Astrocyte of the spinal cord (primary cell): ENCODE measurements around the gene CYB561D2.

Source experiments
- DNase-seq: peaks from one replicate; pipeline ENCODE4 v3.0.0; 2011; ENCODE audit warnings: low read depth, low spot score
- H3K4me3 ChIP-seq: 2 replicates; pipeline ENCODE4 v1.5.1; 2011; ENCODE audit warnings: low read depth, mild to moderate bottlenecking, low read length, moderate library complexity
- in situ Hi-C: cut with HindIII; loops from 2 replicates; pipeline ENCODE4 v1.10.0; 2017; ENCODE audit warnings: low sequenced_read_pairs
- TF ChIP-seq, protein P1 (sequence below): IDR thresholded peaks from 2 replicates; pipeline ENCODE4 v1.5.1; 2012; ENCODE audit warnings: low read depth, mild to moderate bottlenecking, low read length, inconsistent platforms

Gene CYB561D2

DNA sequence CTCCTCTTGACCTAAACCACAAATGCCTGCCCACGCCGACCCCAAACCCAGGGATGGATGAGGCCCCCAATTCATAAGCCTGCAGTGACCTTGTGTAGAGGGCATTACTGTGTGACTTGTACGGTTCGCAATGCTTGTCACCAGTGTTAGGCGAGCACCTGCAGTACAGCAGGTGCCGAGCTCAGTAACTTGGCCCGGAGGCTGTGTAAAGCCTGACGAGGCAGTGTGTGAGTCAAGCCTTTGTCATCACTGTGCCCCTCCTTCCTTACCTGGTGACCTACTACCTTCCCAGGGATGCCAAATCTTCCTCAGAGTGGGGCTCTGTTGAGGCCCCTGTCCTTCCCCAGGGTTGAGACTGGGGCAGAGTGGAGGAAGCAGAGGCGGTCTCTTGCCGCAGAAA is 45.8 kb downstream of the CYB561D2 start:
- DNase-seq = no peak
- in situ Hi-C loops = no loop called here

DNA sequence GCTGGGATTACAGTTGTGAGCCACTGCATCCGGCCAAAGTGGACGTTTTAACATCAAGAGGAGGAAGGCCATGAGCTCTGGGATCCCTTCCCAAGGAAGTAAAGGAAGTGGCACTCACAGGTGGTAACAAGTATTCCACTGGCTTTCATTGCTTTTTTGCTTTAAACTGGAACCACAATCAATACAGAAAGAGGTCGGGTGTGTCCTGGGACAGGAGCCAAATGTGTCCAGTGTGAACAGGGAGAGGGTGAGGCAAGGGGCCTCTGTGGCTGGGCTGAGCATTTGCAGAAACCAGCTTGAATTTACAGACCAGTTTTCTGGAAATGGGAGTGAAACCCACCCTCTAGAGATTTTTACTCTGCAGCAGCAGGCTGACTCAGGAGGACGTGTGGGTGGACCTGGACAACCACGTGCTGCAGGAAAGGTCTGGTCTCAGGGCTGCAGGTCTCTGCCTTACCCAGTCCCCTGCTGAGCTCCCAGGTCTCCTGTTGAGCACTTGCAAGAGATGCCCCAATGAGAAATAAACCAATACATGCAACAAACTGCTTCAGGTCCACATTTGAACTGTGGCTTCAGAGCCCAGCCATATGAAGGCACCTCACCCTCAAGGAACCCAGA is 51.4 kb downstream of the CYB561D2 start:
- TF ChIP-seq, protein P1, sequence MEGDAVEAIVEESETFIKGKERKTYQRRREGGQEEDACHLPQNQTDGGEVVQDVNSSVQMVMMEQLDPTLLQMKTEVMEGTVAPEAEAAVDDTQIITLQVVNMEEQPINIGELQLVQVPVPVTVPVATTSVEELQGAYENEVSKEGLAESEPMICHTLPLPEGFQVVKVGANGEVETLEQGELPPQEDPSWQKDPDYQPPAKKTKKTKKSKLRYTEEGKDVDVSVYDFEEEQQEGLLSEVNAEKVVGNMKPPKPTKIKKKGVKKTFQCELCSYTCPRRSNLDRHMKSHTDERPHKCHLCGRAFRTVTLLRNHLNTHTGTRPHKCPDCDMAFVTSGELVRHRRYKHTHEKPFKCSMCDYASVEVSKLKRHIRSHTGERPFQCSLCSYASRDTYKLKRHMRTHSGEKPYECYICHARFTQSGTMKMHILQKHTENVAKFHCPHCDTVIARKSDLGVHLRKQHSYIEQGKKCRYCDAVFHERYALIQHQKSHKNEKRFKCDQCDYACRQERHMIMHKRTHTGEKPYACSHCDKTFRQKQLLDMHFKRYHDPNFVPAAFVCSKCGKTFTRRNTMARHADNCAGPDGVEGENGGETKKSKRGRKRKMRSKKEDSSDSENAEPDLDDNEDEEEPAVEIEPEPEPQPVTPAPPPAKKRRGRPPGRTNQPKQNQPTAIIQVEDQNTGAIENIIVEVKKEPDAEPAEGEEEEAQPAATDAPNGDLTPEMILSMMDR = no peak
- in situ Hi-C loops = no loop called here
- H3K4me3 ChIP-seq = no peak overlapping the region
- no peak for DNase-seq

More for the DNA sequence above, 45.8 kb downstream of the CYB561D2 start:
- TF ChIP-seq, protein P1 = no peak
- H3K4me3 ChIP-seq = no peak overlapping the region
